Parathyroid adenoma (tissue), 2 donors: ENCODE results near the gene PCSK2.

ENCODE experiments used
- H2AFZ ChIP-seq: fragments of 300-600 bp; sonication (generic); one replicate; pipeline ENCODE4 v1.7.0; 2017; ENCODE audit warnings: antibody characterized with exemption, mild to moderate bottlenecking
- H3K27ac ChIP-seq: fragments of 300-600 bp; sonication (generic); one replicate; pipeline ENCODE4 v1.7.0; 2017
- H3K27me3 ChIP-seq: fragments of 300-600 bp; sonication (generic); one replicate; pipeline ENCODE4 v1.7.0; 2017; ENCODE audit warnings: low read length; ENCODE audit not compliant: control insufficient read depth, insufficient read depth
- H3K36me3 ChIP-seq: fragments of 300-600 bp; sonication (generic); one replicate; pipeline ENCODE4 v1.7.0; 2017; ENCODE audit warnings: low read length; ENCODE audit not compliant: control insufficient read depth, insufficient read depth
- H3K4me1 ChIP-seq: fragments of 300-600 bp; sonication (generic); one replicate; pipeline ENCODE4 v1.7.0; 2017; ENCODE audit warnings: control low read depth
- H3K4me2 ChIP-seq: fragments of 300-600 bp; sonication (generic); one replicate; pipeline ENCODE4 v1.7.0; 2017; ENCODE audit warnings: low read length
- H3K4me3 ChIP-seq: fragments of 300-600 bp; sonication (generic); one replicate; pipeline ENCODE4 v1.7.0; 2017; ENCODE audit warnings: low read depth, low read length
- H3K79me2 ChIP-seq: fragments of 300-600 bp; sonication (generic); one replicate; pipeline ENCODE4 v1.7.0; 2017; ENCODE audit warnings: control low read depth
- H3K9ac ChIP-seq: fragments of 300-600 bp; sonication (generic); one replicate; pipeline ENCODE4 v1.7.0; 2017; ENCODE audit warnings: mild to moderate bottlenecking
- H3K9me3 ChIP-seq: fragments of 300-600 bp; sonication (generic); one replicate; pipeline ENCODE4 v1.7.0; 2017; ENCODE audit warnings: low read length; ENCODE audit not compliant: control insufficient read depth
- TF ChIP-seq, protein P1 (sequence below): fragments of 300-600 bp; sonication (generic); IDR thresholded peaks from one replicate; pipeline ENCODE4 v1.7.0; 2017; ENCODE audit warnings: antibody characterized with exemption, mild to moderate bottlenecking
- donor health status: primary hyperparathyroidism.

Gene PCSK2

GRCh38 chr20:17466641-17467040 lies 239.8 kb downstream of the PCSK2 start:
- Histone ChIP-seq H3K9ac (no peak overlapping the region), H3K27ac (no peak overlapping the region), H3K27me3 (no peaks in the 10 kb centered on the region), H2AFZ (no peak overlapping the region), H3K9me3 (no peaks in the 10 kb centered on the region), H3K36me3 (no peaks in the 10 kb centered on the region), H3K79me2 (no peaks in the 10 kb centered on the region), H3K4me3 (no peak overlapping the region), H3K4me2 (no peak overlapping the region), H3K4me1 (no peaks in the 10 kb centered on the region)
- TF ChIP-seq, protein P1, sequence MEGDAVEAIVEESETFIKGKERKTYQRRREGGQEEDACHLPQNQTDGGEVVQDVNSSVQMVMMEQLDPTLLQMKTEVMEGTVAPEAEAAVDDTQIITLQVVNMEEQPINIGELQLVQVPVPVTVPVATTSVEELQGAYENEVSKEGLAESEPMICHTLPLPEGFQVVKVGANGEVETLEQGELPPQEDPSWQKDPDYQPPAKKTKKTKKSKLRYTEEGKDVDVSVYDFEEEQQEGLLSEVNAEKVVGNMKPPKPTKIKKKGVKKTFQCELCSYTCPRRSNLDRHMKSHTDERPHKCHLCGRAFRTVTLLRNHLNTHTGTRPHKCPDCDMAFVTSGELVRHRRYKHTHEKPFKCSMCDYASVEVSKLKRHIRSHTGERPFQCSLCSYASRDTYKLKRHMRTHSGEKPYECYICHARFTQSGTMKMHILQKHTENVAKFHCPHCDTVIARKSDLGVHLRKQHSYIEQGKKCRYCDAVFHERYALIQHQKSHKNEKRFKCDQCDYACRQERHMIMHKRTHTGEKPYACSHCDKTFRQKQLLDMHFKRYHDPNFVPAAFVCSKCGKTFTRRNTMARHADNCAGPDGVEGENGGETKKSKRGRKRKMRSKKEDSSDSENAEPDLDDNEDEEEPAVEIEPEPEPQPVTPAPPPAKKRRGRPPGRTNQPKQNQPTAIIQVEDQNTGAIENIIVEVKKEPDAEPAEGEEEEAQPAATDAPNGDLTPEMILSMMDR = no peak

GRCh38 chr20:17467120-17467655 lies 240.3 kb downstream of the PCSK2 start:
- no peak overlapping the region for H3K4me2 ChIP-seq
- TF ChIP-seq, protein P1 = no peak
- H3K79me2 ChIP-seq = no peaks in the 10 kb centered on the region
- no peak overlapping the region for H2AFZ ChIP-seq
- no peaks in the 10 kb centered on the region for H3K4me1 ChIP-seq
- H3K9me3 ChIP-seq = no peaks in the 10 kb centered on the region
- H3K27me3 ChIP-seq = no peaks in the 10 kb centered on the region
- H3K27ac ChIP-seq = no peak overlapping the region
- H3K9ac ChIP-seq = no peak overlapping the region
- no peaks in the 10 kb centered on the region for H3K36me3 ChIP-seq
- no peak overlapping the region for H3K4me3 ChIP-seq

- Histone ChIP-seq H3K27ac (no peak overlapping the region), H2AFZ (no peak overlapping the region), H3K36me3 (no peaks in the 10 kb centered on the region), H3K4me1 (no peaks in the 10 kb centered on the region), H3K9me3 (no peaks in the 10 kb centered on the region), H3K27me3 (no peaks in the 10 kb centered on the region), H3K9ac (no peak overlapping the region), H3K4me2 (no peak overlapping the region), H3K4me3 (no peak overlapping the region), H3K79me2 (no peaks in the 10 kb centered on the region)
- TF ChIP-seq, protein P1 = no peak
Measured at GRCh38 chr20:17468073-17468840, 241.4 kb downstream of the PCSK2 start.

- Histone ChIP-seq H3K9me3 (no peaks in the 10 kb centered on the region), H3K27me3 (no peaks in the 10 kb centered on the region), H2AFZ (no peak overlapping the region), H3K4me1 (no peaks in the 10 kb centered on the region), H3K4me2 (no peak overlapping the region), H3K4me3 (no peak overlapping the region), H3K36me3 (no peaks in the 10 kb centered on the region), H3K9ac (no peak overlapping the region), H3K79me2 (no peaks in the 10 kb centered on the region), H3K27ac (no peak overlapping the region)
- TF ChIP-seq, protein P1 = no peak
Measured at GRCh38 chr20:17469246-17470030, 242.6 kb downstream of the PCSK2 start.
